ENCODE measurements around the gene MST1R. TPM values are rescaled to one million over a fixed set of nuclear protein-coding genes. Genes with fewer than 3 reads are reported as not detected.

MST1R gene
- total and polyA plus RNA-seq, 9 of the 15 experiments (the other 6 are each of a cell fraction or from before 2014, with no cell fraction given): 1.3 to 10.0 (median 3.8) TPM

- TF ChIP-seq MYBL2 (IDR thresholded peaks at IDR 0.05; ENCODE audit: low read depth): no peak
- no peak for TF ChIP-seq MYBL2 (CRISPR knock-in tag; IDR thresholded peaks at IDR 0.05; ENCODE audit: borderline replicate concordance)
- no peak for TF ChIP-seq NBN (IDR thresholded peaks at IDR 0.05; ENCODE audit: low read depth)
- no peak for TF ChIP-seq CAMTA2 (CRISPR knock-in tag; conservative IDR thresholded peaks at IDR 0.05)
- TF ChIP-seq GABPB1 (CRISPR knock-in tag; IDR thresholded peaks at IDR 0.05): no peak
- TF ChIP-seq SMAD2 (IDR thresholded peaks at IDR 0.05; ENCODE audit: low read depth, low read length): no peak
- no peak for TF ChIP-seq SMC3 (conservative IDR thresholded peaks at IDR 0.05; ENCODE audit: insufficient read depth, low read depth, low read length)
- no peak for TF ChIP-seq ZNF766 (CRISPR knock-in tag; conservative IDR thresholded peaks at IDR 0.05)
- no peak for TF ChIP-seq ZKSCAN8 (CRISPR knock-in tag; IDR thresholded peaks at IDR 0.05)
- 0 out of 4 replicates have a peak, but pooled peaks of 1 of the 2 experiments have one; percentile 13 for TF ChIP-seq RCOR1 (IDR thresholded peaks at IDR 0.05; ENCODE audit: borderline replicate concordance in 1 of 2, low read depth in 2 of 2, low read length in 2 of 2)
- TF ChIP-seq BACH1 (tag; IDR thresholded peaks at IDR 0.05): no peak
- no peak for TF ChIP-seq MXI1 (IDR thresholded peaks at IDR 0.05; ENCODE audit: low read depth, low read length)
- TF ChIP-seq ZNF354B (CRISPR knock-in tag; IDR thresholded peaks at IDR 0.05): no peak
- no peak for TF ChIP-seq ZFP1 (CRISPR knock-in tag; IDR thresholded peaks at IDR 0.05)
- no peak for TF ChIP-seq CCAR2 (IDR thresholded peaks at IDR 0.05; ENCODE audit: low read depth, low read length)
- no peak for TF ChIP-seq SIRT6 (IDR thresholded peaks at IDR 0.05; ENCODE audit: low read depth, low read length)
- no peak for TF ChIP-seq RNF2 (IDR thresholded peaks at IDR 0.05)
- no peak for TF ChIP-seq ZNF79 (CRISPR knock-in tag; IDR thresholded peaks at IDR 0.05; ENCODE audit: low read depth)
- no peak for TF ChIP-seq ZNF75A (CRISPR knock-in tag; IDR thresholded peaks at IDR 0.05)
- no peak for TF ChIP-seq RBM14 (IDR thresholded peaks at IDR 0.05; ENCODE audit: borderline replicate concordance, insufficient read depth, low read depth, low read length)
- peak in 1 of 2 experiments; percentile 43; a peak in 1 of 4 replicates for TF ChIP-seq MAZ (CRISPR knock-in tag; conservative IDR thresholded peaks at IDR 0.05 in 1 of 2, IDR thresholded peaks at IDR 0.05 in 1 of 2)
- no peak for TF ChIP-seq U2AF2 (optimal IDR thresholded peaks at IDR 0.05; ENCODE audit: low read depth, low read length)
- no peak for TF ChIP-seq NR3C1 (CRISPR knock-in tag; IDR thresholded peaks at IDR 0.05)
- no peak for TF ChIP-seq TFE3 (CRISPR knock-in tag; IDR thresholded peaks at IDR 0.05)
- TF ChIP-seq ADNP (tag; IDR thresholded peaks at IDR 0.05): no peak
- no peak for TF ChIP-seq CREM (IDR thresholded peaks at IDR 0.05; ENCODE audit: low read depth)
- no peak for TF ChIP-seq KLF6 (CRISPR knock-in tag; IDR thresholded peaks at IDR 0.05; ENCODE audit: borderline replicate concordance)
- no peak for TF ChIP-seq SMARCC2 (IDR thresholded peaks at IDR 0.05; ENCODE audit: low read depth)
- TF ChIP-seq ARID1B (IDR thresholded peaks at IDR 0.05): no peak
Measured at GRCh38 chr3:49930922-49931321, 27.2 kb upstream of the MST1R start (continued).
